Activated T-cell treated with anti-CD3 and anti-CD28 coated beads for 1 hour (primary cell): ENCODE measurements around the gene MORN3.
"Not testable (repeated sequence)": the region's sequence is repeated elsewhere in the genome, so short reads cannot be mapped to it uniquely, and the experiment has no call there.

Experiments
- DNase-seq: peaks from one replicate; pipeline ENCODE4 v3.0.0-alpha.2; 2020; ENCODE audit warnings: low read depth

The MORN3 gene

GRCh38 chr12:121689430-121689829 is 20.0 kb upstream of the MORN3 start:
- DNase-seq = no peak

GRCh38 chr12:121688966-121689365 is 19.5 kb upstream of the MORN3 start:
- DNase-seq = no peak

GRCh38 chr12:121679661-121680197 is 10.3 kb upstream of the MORN3 start:
- not testable (repeated sequence) for DNase-seq

- DNase-seq = no peak
Observed at GRCh38 chr12:121678716-121679300, 9.4 kb upstream of the MORN3 start.

- DNase-seq = no peak
Observed at GRCh38 chr12:121678305-121678704, 8.9 kb upstream of the MORN3 start.

GRCh38 chr12:121676190-121676589 is 6.7 kb upstream of the MORN3 start:
- DNase-seq = no peak

- DNase-seq = no peak
Observed at GRCh38 chr12:121673013-121673511, 3.6 kb upstream of the MORN3 start.

- peak; percentile 57 for DNase-seq
Observed at GRCh38 chr12:121668750-121669520, 519 bp downstream of the MORN3 start.

GRCh38 chr12:121666829-121667228 is 2.6 kb downstream of the MORN3 start:
- not testable (repeated sequence) for DNase-seq

- DNase-seq = no peak
Observed at GRCh38 chr12:121663610-121663929, 5.9 kb downstream of the MORN3 start.

GRCh38 chr12:121661353-121662105 is 7.9 kb downstream of the MORN3 start:
- DNase-seq = not testable (repeated sequence)

- DNase-seq = no peak
Observed at GRCh38 chr12:121657305-121658008, 12.0 kb downstream of the MORN3 start.

- no peak for DNase-seq
Observed at GRCh38 chr12:121656122-121656521, 13.3 kb downstream of the MORN3 start.

- DNase-seq = no peak
Observed at GRCh38 chr12:121653999-121654398, 15.5 kb downstream of the MORN3 start.

- DNase-seq = no peak
Observed at GRCh38 chr12:121652767-121653497, 16.5 kb downstream of the MORN3 start.

- no peak for DNase-seq
Observed at GRCh38 chr12:121651320-121651719, 18.1 kb downstream of the MORN3 start.

- DNase-seq = no peak
Observed at GRCh38 chr12:121649819-121650353, 19.6 kb downstream of the MORN3 start.

GRCh38 chr12:121649322-121649721 is 20.1 kb downstream of the MORN3 start:
- DNase-seq = no peak

GRCh38 chr12:121648458-121649028 is 20.9 kb downstream of the MORN3 start:
- DNase-seq = no peak

- no peak for DNase-seq
Observed at GRCh38 chr12:121641343-121641630, 28.2 kb downstream of the MORN3 start.
